ENCODE measurements around the gene FNDC3B. TPM values are rescaled to one million over a fixed set of nuclear protein-coding genes. Genes with fewer than 3 reads are reported as not detected.

The FNDC3B gene
- total and polyA plus RNA-seq, 2 of the 8 experiments (the other 6 are each of a cell fraction or from before 2014, with no cell fraction given), result 14.1 to 44.4 TPM

DNA sequence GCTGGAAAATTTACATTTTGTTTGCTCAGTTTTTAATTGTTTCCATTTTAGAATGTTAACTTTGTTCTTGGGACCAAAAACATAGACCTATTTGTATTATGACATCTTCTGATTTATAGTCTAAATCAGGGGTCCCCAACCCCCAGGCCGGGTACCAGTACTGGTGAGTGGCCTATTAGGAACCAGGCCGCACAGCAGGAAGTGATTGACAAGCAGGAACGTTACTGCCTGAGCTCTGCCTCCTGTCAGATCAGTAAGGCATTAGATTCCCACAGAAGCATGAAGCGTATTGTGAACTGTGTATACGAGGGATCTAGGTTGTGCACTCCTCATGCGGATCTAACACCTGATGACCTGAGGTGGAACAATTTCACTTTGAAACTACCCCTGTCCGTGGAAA is 357.0 kb downstream of the FNDC3B start:
- DNase-seq (ENCODE audit: low read depth in 1 of 2, low spot score in 2 of 2) (no peak), FAIRE-seq (no peak)
- Histone ChIP-seq H2BK5ac (ENCODE audit: low read depth, low read length) (no peak overlapping the region), H3K23me2 (ENCODE audit: low read depth, low read length) (no peaks in the 10 kb centered on the region), H2AFZ (ENCODE audit: low read length) (no peak overlapping the region), H2AK5ac (ENCODE audit: low read depth, low read length) (no peak overlapping the region), H3K4ac (replicated peaks; ENCODE audit: insufficient read length, low read depth, low read length) (no peak overlapping the region), H3K79me2 (ENCODE audit: control insufficient read depth in 1 of 2, insufficient read depth in 2 of 2, low read length in 2 of 2) (no peaks in the 10 kb centered on the region), H3K56ac (replicated peaks; ENCODE audit: insufficient read length, low read depth, low read length) (no peak overlapping the region), H3K9ac (replicated peaks in 1 of 4; ENCODE audit: extremely low read depth in 1 of 4, low read depth in 3 of 4, low read length in 3 of 4) (no peak overlapping the region), H2BK120ac (replicated peaks; ENCODE audit: low read depth, low read length) (no peak overlapping the region), H4K20me1 (replicated peaks in 1 of 2; ENCODE audit: control insufficient read depth in 1 of 2, insufficient read depth in 2 of 2, low read length in 2 of 2) (no peaks in the 10 kb centered on the region), H4K91ac (replicated peaks; ENCODE audit: insufficient read length, low read length) (no peak overlapping the region), H2BK12ac (ENCODE audit: low read depth, low read length) (no peak overlapping the region), H3K79me1 (ENCODE audit: low read depth, low read length) (no peaks in the 10 kb centered on the region), H3K18ac (ENCODE audit: extremely low read depth, low read length) (no peak overlapping the region), H3K23ac (ENCODE audit: insufficient read length) (no peak overlapping the region), H2BK20ac (ENCODE audit: low read length) (no peak overlapping the region), H3K4me1 (replicated peaks in 1 of 4; ENCODE audit: control insufficient read depth in 3 of 4, insufficient read depth in 4 of 4, low read length in 3 of 4) (peaks cover 0 to 3% (median 1%) of the 10 kb centered on the region in 4 experiments; a peak in 2 of 7 replicates), H3K27me3 (replicated peaks in 1 of 4; ENCODE audit: control insufficient read depth in 3 of 4, extremely low read depth in 1 of 4, insufficient read depth in 3 of 4, low read length in 3 of 4) (no peaks in the 10 kb centered on the region), H3K4me2 (ENCODE audit: insufficient read depth in 1 of 2, low read depth in 2 of 2, low read length in 2 of 2) (no peak overlapping the region), H4K5ac (ENCODE audit: insufficient read length, low read depth, low read length) (no peak overlapping the region), H3K36me3 (ENCODE audit: control insufficient read depth in 2 of 4, insufficient read depth in 4 of 4, low read length in 3 of 4) (peaks cover 0 to 9% (median 1%) of the 10 kb centered on the region in 4 experiments; a peak in 2 of 8 replicates), H3K14ac (ENCODE audit: insufficient read length) (no peak overlapping the region), H3K9me3 (ENCODE audit: insufficient read depth in 2 of 2, low read depth in 1 of 2, low read length in 1 of 2) (0 out of 4 replicates have a peak, but pooled peaks cover 0 to 3% of the 10 kb centered on the region in 2 experiments), H3K4me3 (ENCODE audit: extremely low read depth in 1 of 4, insufficient read depth in 2 of 4, low read depth in 3 of 4, low read length in 4 of 4) (no peak overlapping the region), H3K27ac (ENCODE audit: low read depth, low read length) (no peak overlapping the region), H2BK15ac (ENCODE audit: low read length) (no peak overlapping the region), H4K8ac (ENCODE audit: extremely low read depth, insufficient read depth, low read length) (no peak overlapping the region)
- CTCF ChIA-PET (ENCODE audit: partially characterized antibody), result no interaction called here
- TF ChIP-seq JUN (IDR thresholded peaks at IDR 0.05; ENCODE audit: low read depth, low read length), result no peak
- TF ChIP-seq SAP30 (IDR thresholded peaks at IDR 0.05; ENCODE audit: insufficient read depth, insufficient replicate concordance, low read length), result no peak
- TF ChIP-seq SP1 (IDR thresholded peaks at IDR 0.05; ENCODE audit: low read depth, low read length), result no peak
- no peak for TF ChIP-seq CBX8 (IDR thresholded peaks at IDR 0.05; ENCODE audit: borderline replicate concordance, low read depth, low read length)
- TF ChIP-seq CTBP2 (IDR thresholded peaks at IDR 0.05; ENCODE audit: borderline replicate concordance, insufficient read depth, insufficient read length, low read length), result no peak
- TF ChIP-seq, protein P1, sequence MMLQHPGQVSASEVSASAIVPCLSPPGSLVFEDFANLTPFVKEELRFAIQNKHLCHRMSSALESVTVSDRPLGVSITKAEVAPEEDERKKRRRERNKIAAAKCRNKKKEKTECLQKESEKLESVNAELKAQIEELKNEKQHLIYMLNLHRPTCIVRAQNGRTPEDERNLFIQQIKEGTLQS (IDR thresholded peaks at IDR 0.05; ENCODE audit: insufficient read depth, low read depth, low read length), result no peak
- no peak for TF ChIP-seq ZNF274 (IDR thresholded peaks at IDR 0.05; ENCODE audit: borderline replicate concordance, extremely low read depth, low read length)
- TF ChIP-seq CHD2 (IDR thresholded peaks at IDR 0.05; ENCODE audit: low read length), result no peak
- no peak for TF ChIP-seq TEAD4 (IDR thresholded peaks at IDR 0.05; ENCODE audit: low read depth, low read length)
- TF ChIP-seq YY1 (IDR thresholded peaks at IDR 0.05; ENCODE audit: low read depth, low read length), result no peak
- no peak for TF ChIP-seq SUZ12 (IDR thresholded peaks at IDR 0.05; ENCODE audit: low read length)
- TF ChIP-seq POU5F1 (IDR thresholded peaks at IDR 0.05; ENCODE audit: low read depth, low read length), result no peak
- no peak for TF ChIP-seq SIX5 (IDR thresholded peaks at IDR 0.05; ENCODE audit: low read depth, low read length)
- no peak for TF ChIP-seq KDM5A (IDR thresholded peaks at IDR 0.05; ENCODE audit: low read length)
- WGBS, 2 experiments (ENCODE audit: extremely low coverage in 1 of 2, insufficient coverage in 1 of 2, insufficient read length in 1 of 2, insufficient replicate concordance in 2 of 2, low coverage in 1 of 2, low lambda C conversion rate in 2 of 2, missing lambda C conversion rate in 1 of 2), result 89% methylated on average over 7 of the region's 7 CpGs; no CpG with 5 or more reads in 1 of the 2 experiments
- POLR2A ChIA-PET (ENCODE audit: partially characterized antibody), result no interaction called here
